ENCODE measurements around the gene MTCH1.
"Not testable (repeated sequence)": the region's sequence is repeated elsewhere in the genome, so short reads cannot be mapped to it uniquely, and the experiment has no call there.

Gene MTCH1

DNA sequence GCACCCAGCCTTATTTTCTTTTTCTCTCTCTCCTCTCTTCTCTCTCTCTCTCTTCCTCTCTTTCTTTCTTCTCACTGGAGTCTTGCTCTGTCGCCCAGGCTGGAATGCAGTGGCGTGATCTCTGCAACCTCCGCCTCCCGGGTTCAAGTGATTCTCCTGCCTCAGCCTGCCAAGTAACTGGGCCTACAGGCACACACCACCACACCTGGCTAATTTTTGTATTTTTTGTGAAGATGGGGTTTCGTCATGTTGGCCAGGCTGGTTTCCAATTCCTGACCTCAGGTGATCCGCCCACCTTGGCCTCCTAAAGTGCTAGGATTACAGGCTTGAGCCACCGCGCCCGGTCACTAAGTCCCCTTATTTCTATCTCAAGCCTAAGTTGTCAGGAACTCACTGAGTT is 36.9 kb downstream of the MTCH1 start:
- not testable (repeated sequence) for H3K4me3 ChIP-seq (ENCODE audit: insufficient read depth, low read depth, low read length, poor library complexity, severe bottlenecking); DNase-seq; H3K9me3 ChIP-seq (ENCODE audit: control insufficient read depth, low read length); H3K36me3 ChIP-seq (ENCODE audit: control insufficient read depth, insufficient read depth, low read length); H3K27ac ChIP-seq (ENCODE audit: insufficient read depth, low read length, poor library complexity, severe bottlenecking); H3K27me3 ChIP-seq (replicated peaks; ENCODE audit: control insufficient read depth, insufficient read depth, low read length, poor library complexity, severe bottlenecking)
- H3K4me1 ChIP-seq (ENCODE audit: control insufficient read depth, insufficient read depth, low read length, poor library complexity, severe bottlenecking) = peaks cover 28% of the 10 kb centered on the region

DNA sequence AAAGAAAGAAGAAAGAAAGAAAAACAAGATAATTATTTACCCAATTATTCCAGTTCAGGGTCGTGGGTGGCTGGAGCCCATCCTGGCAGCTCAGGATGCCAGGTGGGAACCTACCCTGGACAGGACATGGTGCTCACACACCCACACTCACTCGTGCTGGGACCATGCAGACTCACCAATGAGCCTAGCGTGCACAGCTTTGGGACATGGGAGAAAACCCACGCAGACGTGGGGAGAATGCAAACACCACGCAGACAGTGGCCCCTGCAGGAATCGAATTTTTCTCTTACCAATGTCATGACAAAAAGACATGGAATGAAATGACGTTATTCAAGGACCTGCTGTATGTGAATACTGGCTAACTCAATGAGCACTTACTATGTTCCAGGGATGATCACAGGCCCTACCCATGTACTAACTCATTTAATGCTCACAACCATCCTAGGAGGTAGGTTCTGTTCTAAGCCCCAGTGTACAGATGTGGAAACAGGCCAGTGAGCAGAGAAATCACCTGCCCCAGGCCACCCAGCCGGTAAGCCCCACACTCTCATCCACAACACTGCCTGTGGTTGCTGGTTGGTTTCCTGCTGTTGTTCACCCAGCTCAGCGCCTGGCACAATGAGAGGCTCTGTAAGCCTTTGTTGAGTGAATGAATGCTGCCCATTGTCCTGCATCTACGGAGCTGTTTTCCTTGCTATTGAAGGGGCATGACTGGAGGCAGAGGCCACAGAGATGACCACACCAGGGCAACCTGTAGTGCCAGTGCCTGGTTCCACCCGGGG is 38.2 kb downstream of the MTCH1 start:
- no peak overlapping the region for H3K27ac ChIP-seq (ENCODE audit: insufficient read depth, low read length, poor library complexity, severe bottlenecking)
- H3K27me3 ChIP-seq (replicated peaks; ENCODE audit: control insufficient read depth, insufficient read depth, low read length, poor library complexity, severe bottlenecking) = no peaks in the 10 kb centered on the region
- DNase-seq = peak in 2 of 3 donors; percentile 18 to 39

DNA sequence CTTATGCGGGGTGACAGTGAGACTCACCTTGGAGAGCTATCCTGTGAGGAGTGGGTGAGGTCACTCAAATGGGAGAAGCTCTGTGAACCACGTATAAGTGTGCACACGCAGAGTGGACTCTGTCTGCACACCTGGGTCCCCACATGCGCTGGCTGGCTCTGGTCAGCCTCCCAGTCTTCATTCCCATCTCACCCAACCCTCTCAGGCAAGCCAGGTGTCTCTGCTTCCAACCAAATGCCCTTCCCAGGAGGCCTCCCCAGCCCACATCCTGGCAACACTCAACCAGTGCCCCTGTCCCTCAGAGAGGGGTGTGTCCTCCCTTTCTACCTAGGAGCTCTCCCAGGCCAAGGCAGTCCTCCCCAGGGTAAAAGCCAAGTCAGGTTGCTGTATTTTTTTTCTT is 39.5 kb downstream of the MTCH1 start:
- Histone ChIP-seq H3K4me1 (ENCODE audit: control insufficient read depth, insufficient read depth, low read length, poor library complexity, severe bottlenecking) (peaks cover 21% of the 10 kb centered on the region), H3K4me3 (ENCODE audit: insufficient read depth, low read depth, low read length, poor library complexity, severe bottlenecking) (no peak overlapping the region), H3K27me3 (replicated peaks; ENCODE audit: control insufficient read depth, insufficient read depth, low read length, poor library complexity, severe bottlenecking) (no peaks in the 10 kb centered on the region), H3K9me3 (ENCODE audit: control insufficient read depth, low read length) (no peaks in the 10 kb centered on the region), H3K27ac (ENCODE audit: insufficient read depth, low read length, poor library complexity, severe bottlenecking) (no peak overlapping the region), H3K36me3 (ENCODE audit: control insufficient read depth, insufficient read depth, low read length) (no peaks in the 10 kb centered on the region)
- DNase-seq = no peak

More for the DNA sequence above, 38.2 kb downstream of the MTCH1 start:
- no peak overlapping the region for H3K4me3 ChIP-seq (ENCODE audit: insufficient read depth, low read depth, low read length, poor library complexity, severe bottlenecking)
- no peaks in the 10 kb centered on the region for H3K36me3 ChIP-seq (ENCODE audit: control insufficient read depth, insufficient read depth, low read length)
- no peaks in the 10 kb centered on the region for H3K9me3 ChIP-seq (ENCODE audit: control insufficient read depth, low read length)
- H3K4me1 ChIP-seq (ENCODE audit: control insufficient read depth, insufficient read depth, low read length, poor library complexity, severe bottlenecking) = peaks cover 21% of the 10 kb centered on the region

- Histone ChIP-seq H3K27me3 (replicated peaks; ENCODE audit: control insufficient read depth, insufficient read depth, low read length, poor library complexity, severe bottlenecking) (no peaks in the 10 kb centered on the region), H3K4me1 (ENCODE audit: control insufficient read depth, insufficient read depth, low read length, poor library complexity, severe bottlenecking) (peaks cover 21% of the 10 kb centered on the region), H3K9me3 (ENCODE audit: control insufficient read depth, low read length) (no peaks in the 10 kb centered on the region), H3K36me3 (ENCODE audit: control insufficient read depth, insufficient read depth, low read length) (no peaks in the 10 kb centered on the region), H3K27ac (ENCODE audit: insufficient read depth, low read length, poor library complexity, severe bottlenecking) (no peak overlapping the region), H3K4me3 (ENCODE audit: insufficient read depth, low read depth, low read length, poor library complexity, severe bottlenecking) (no peak overlapping the region)
- no peak for DNase-seq
Observed at GRCh38 chr6:36945301-36945700, 40.7 kb downstream of the MTCH1 start.

DNA sequence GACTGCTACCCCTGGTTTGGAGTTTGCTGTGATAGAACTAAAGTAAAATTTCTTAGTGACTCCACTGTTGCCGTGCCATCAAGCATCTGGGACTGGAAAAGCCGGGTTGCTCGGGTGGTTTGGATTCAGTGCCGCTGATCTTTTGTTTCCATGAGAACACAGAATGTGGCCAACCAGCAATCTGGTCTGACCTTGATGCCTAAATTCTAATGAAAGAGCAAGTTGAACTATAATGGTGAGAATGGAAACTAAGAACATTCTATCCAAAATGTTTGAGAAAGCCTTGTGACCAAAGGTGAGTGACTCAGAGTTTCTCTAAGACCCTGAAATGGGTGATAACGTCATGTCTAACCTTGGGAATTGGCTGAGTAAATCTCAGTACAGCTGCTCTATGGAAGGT is 41.3 kb downstream of the MTCH1 start:
- no peaks in the 10 kb centered on the region for H3K27me3 ChIP-seq (replicated peaks; ENCODE audit: control insufficient read depth, insufficient read depth, low read length, poor library complexity, severe bottlenecking)
- DNase-seq = no peak
- no peaks in the 10 kb centered on the region for H3K36me3 ChIP-seq (ENCODE audit: control insufficient read depth, insufficient read depth, low read length)
- no peak overlapping the region for H3K27ac ChIP-seq (ENCODE audit: insufficient read depth, low read length, poor library complexity, severe bottlenecking)
- H3K9me3 ChIP-seq (ENCODE audit: control insufficient read depth, low read length) = no peaks in the 10 kb centered on the region
- peaks cover 21% of the 10 kb centered on the region for H3K4me1 ChIP-seq (ENCODE audit: control insufficient read depth, insufficient read depth, low read length, poor library complexity, severe bottlenecking)
- no peak overlapping the region for H3K4me3 ChIP-seq (ENCODE audit: insufficient read depth, low read depth, low read length, poor library complexity, severe bottlenecking)

GRCh38 chr6:36942329-36942728 is 43.7 kb downstream of the MTCH1 start:
- not testable (repeated sequence) for DNase-seq; H3K4me3 ChIP-seq (ENCODE audit: insufficient read depth, low read depth, low read length, poor library complexity, severe bottlenecking); H3K27ac ChIP-seq (ENCODE audit: insufficient read depth, low read length, poor library complexity, severe bottlenecking); H3K4me1 ChIP-seq (ENCODE audit: control insufficient read depth, insufficient read depth, low read length, poor library complexity, severe bottlenecking); H3K36me3 ChIP-seq (ENCODE audit: control insufficient read depth, insufficient read depth, low read length); H3K27me3 ChIP-seq (replicated peaks; ENCODE audit: control insufficient read depth, insufficient read depth, low read length, poor library complexity, severe bottlenecking); H3K9me3 ChIP-seq (ENCODE audit: control insufficient read depth, low read length)

GRCh38 chr6:36941561-36941960 is 44.4 kb downstream of the MTCH1 start:
- not testable (repeated sequence) for DNase-seq; H3K27ac ChIP-seq (ENCODE audit: insufficient read depth, low read length, poor library complexity, severe bottlenecking); H3K9me3 ChIP-seq (ENCODE audit: control insufficient read depth, low read length); H3K4me1 ChIP-seq (ENCODE audit: control insufficient read depth, insufficient read depth, low read length, poor library complexity, severe bottlenecking); H3K4me3 ChIP-seq (ENCODE audit: insufficient read depth, low read depth, low read length, poor library complexity, severe bottlenecking); H3K36me3 ChIP-seq (ENCODE audit: control insufficient read depth, insufficient read depth, low read length); H3K27me3 ChIP-seq (replicated peaks; ENCODE audit: control insufficient read depth, insufficient read depth, low read length, poor library complexity, severe bottlenecking)

DNA sequence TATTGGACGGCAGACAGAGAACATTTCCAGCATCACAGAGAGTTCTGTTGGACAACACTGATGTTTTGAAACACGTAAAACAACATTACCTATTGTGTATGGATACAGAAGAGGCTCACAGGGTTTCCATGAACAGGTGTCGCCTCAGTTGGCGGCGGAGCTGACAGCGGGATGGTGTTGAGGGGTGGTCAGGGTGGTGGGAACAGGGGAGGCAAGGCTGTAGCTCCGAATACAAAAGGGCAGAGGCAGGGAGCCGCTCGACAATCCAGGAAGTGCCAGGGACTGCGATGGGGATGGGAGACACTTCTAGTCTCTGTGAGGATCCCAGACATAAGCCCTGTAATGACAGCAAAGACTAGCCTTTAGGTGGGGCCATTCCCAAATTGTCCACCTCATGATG is 46.0 kb downstream of the MTCH1 start:
- Histone ChIP-seq H3K4me3 (ENCODE audit: insufficient read depth, low read depth, low read length, poor library complexity, severe bottlenecking) (no peak overlapping the region), H3K4me1 (ENCODE audit: control insufficient read depth, insufficient read depth, low read length, poor library complexity, severe bottlenecking) (no peaks in the 10 kb centered on the region), H3K27ac (ENCODE audit: insufficient read depth, low read length, poor library complexity, severe bottlenecking) (no peak overlapping the region), H3K9me3 (ENCODE audit: control insufficient read depth, low read length) (no peaks in the 10 kb centered on the region), H3K36me3 (ENCODE audit: control insufficient read depth, insufficient read depth, low read length) (no peaks in the 10 kb centered on the region), H3K27me3 (replicated peaks; ENCODE audit: control insufficient read depth, insufficient read depth, low read length, poor library complexity, severe bottlenecking) (no peaks in the 10 kb centered on the region)
- DNase-seq = no peak

DNA sequence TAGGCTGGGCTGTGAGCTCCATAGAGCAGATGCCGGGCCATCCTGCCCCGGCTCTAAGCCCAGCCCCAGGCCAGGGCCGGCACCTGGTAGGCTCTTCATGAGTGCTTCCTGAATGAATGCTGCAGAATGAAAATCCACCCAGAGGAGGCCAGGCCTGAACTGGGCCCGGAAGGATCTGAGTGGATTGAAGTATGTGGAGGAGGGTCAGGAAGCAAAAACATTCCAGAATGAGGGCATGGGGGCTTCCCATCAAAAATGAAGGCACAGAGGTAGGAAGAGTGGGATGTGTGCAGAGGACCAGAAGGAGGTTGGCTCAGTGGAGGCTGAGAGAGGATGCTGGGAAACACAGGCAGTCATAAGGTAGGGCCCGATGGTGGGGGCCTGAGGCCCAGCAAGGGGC is 47.0 kb downstream of the MTCH1 start:
- H3K4me1 ChIP-seq (ENCODE audit: control insufficient read depth, insufficient read depth, low read length, poor library complexity, severe bottlenecking); H3K9me3 ChIP-seq (ENCODE audit: control insufficient read depth, low read length); H3K36me3 ChIP-seq (ENCODE audit: control insufficient read depth, insufficient read depth, low read length); H3K27me3 ChIP-seq (replicated peaks; ENCODE audit: control insufficient read depth, insufficient read depth, low read length, poor library complexity, severe bottlenecking); H3K27ac ChIP-seq (ENCODE audit: insufficient read depth, low read length, poor library complexity, severe bottlenecking); H3K4me3 ChIP-seq (ENCODE audit: insufficient read depth, low read depth, low read length, poor library complexity, severe bottlenecking); DNase-seq: not testable (repeated sequence)

- Histone ChIP-seq H3K9me3 (ENCODE audit: control insufficient read depth, low read length) (no peaks in the 10 kb centered on the region), H3K27ac (ENCODE audit: insufficient read depth, low read length, poor library complexity, severe bottlenecking) (no peak overlapping the region), H3K4me3 (ENCODE audit: insufficient read depth, low read depth, low read length, poor library complexity, severe bottlenecking) (no peak overlapping the region), H3K36me3 (ENCODE audit: control insufficient read depth, insufficient read depth, low read length) (no peaks in the 10 kb centered on the region), H3K27me3 (replicated peaks; ENCODE audit: control insufficient read depth, insufficient read depth, low read length, poor library complexity, severe bottlenecking) (no peaks in the 10 kb centered on the region), H3K4me1 (ENCODE audit: control insufficient read depth, insufficient read depth, low read length, poor library complexity, severe bottlenecking) (no peaks in the 10 kb centered on the region)
- DNase-seq = no peak
Observed at GRCh38 chr6:36938536-36938935, 47.5 kb downstream of the MTCH1 start.
